GM20000 (cell line): ENCODE results near the gene CHST15.

Experiments
- DNase-seq: peaks from one replicate; pipeline ENCODE4 v3.0.0; 2012; ENCODE audit warnings: low spot score
- TF ChIP-seq, protein P1 (sequence below): IDR thresholded peaks from 2 replicates; pipeline ENCODE4 v1.5.1; 2012; ENCODE audit warnings: mild to moderate bottlenecking, control low read depth; ENCODE audit errors: extremely low read depth, missing control alignments

CHST15 gene

DNA sequence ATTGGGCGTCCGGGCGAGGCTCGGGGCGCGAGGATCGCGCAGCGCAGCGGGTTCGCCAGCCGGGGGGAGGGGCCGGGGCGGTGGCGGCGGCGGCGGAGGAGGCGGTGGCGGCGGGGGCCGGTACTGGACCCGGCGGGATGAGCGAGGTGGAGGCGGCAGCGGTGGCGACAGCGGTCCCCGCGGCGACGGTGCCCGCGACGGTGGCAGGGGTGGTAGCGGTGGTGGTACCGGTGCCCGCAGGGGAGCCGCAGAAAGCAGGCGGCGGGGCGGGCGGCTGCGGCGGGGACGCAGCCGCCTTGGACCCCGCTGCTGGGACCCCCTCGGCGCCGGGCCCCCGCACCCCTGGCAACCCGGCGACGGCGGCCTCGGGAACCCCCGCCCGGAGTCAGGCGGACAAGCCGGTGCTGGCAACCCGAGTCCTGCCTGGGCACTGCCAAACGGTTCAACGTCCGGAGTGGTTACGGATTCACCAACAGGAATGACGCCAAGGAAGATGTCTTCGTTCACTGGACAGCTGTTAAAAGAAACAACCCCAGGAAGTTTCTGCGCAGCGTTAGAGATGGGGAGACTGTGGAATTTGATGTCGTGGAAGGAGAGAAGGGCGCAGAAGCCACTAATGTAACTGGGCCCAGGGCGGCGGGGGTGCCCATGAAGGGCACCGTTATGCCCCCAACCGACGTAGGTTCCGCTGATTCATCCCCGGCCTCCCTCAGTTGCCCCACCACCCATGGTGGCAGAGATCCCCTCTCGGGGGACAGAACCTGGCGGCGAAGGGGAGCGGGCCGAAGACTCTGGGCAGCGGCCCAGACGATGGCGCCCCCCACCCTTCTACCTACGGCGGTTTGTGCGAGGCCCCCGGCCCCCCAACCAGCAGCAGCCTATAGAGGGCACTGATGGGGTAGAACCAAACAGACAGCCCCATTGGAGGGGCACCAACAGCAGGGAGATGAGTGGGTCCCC is 101.5 kb downstream of the CHST15 start:
- TF ChIP-seq, protein P1, sequence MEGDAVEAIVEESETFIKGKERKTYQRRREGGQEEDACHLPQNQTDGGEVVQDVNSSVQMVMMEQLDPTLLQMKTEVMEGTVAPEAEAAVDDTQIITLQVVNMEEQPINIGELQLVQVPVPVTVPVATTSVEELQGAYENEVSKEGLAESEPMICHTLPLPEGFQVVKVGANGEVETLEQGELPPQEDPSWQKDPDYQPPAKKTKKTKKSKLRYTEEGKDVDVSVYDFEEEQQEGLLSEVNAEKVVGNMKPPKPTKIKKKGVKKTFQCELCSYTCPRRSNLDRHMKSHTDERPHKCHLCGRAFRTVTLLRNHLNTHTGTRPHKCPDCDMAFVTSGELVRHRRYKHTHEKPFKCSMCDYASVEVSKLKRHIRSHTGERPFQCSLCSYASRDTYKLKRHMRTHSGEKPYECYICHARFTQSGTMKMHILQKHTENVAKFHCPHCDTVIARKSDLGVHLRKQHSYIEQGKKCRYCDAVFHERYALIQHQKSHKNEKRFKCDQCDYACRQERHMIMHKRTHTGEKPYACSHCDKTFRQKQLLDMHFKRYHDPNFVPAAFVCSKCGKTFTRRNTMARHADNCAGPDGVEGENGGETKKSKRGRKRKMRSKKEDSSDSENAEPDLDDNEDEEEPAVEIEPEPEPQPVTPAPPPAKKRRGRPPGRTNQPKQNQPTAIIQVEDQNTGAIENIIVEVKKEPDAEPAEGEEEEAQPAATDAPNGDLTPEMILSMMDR = no peak
- no peak for DNase-seq

DNA sequence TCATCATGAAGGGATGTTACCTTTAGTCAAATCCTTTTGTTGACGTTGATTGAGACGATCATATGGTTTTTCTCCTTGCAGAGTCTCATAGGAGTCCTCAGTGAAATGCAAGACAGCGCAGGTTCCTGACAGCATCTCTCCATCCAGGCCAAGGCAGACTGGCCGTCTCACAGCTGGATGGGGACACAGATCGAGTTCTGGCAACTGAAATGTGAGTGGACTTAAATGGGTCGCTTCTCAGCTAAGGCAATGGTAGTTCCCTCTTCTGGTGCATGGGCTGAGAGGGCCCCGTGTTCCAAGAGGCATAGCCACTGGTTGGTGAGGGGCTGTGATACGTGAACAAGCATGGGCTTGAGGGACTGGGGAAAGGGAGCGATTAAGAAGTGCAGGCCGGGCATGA is 102.5 kb downstream of the CHST15 start:
- TF ChIP-seq, protein P1 = no peak
- DNase-seq = no peak

DNA sequence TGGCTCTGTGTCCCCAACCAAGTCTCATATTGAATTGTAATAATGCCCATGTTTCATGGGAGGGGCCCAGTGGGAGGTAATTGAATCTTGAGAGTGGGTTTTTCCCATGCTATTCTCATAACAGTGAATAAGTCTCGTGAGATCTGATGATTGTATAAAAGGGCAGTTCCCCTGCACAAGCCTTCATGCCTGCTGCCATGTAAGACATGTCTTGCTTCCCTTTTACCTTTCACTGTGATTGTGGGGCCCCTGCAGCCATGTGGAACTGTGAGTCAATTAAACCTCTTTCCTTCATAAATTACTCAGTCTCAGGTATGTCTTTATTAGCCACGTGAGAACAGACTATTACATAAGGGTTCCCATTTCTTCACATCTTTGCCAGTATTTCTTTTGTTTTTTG is 104.7 kb downstream of the CHST15 start:
- no peak for DNase-seq
- TF ChIP-seq, protein P1 = no peak

DNA sequence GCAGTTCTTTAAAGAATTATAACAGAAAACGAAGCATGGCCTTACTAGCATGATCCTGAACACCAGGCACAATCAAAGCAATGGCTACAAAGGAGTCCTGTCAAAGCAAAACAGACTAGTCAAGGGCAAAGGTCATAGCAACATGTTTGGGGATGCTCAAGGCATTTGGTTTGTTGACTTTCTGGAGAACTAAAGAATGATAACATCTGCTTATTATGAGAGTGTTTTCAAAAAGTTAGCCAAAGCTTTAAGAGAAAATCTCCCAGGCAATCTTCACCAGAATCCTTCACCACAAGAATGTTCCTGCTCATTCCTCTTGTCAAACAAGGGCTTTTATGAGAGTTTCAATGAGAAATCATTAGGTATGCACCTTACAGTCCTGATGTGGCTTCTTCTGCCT is 106.7 kb downstream of the CHST15 start:
- TF ChIP-seq, protein P1 = no peak

DNA sequence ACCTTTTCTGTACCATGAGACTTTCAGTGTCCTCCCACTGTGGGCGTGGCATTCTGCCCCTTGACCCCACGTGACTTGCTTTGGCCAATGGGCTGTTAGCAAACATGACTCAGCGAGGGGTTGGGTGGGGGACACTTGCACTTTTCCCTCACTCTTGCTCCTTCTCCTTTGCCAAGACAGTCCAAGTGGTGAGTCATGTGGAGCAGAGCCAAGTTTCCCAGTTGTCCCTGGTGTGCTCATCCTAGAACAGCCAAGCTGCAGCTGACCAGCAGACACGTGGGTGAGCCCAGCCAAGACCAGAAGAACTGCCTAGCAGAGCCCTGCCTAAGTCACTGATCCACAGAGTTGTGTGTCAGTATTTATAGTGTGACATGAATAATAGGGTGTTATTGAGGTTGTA is 119.0 kb downstream of the CHST15 start:
- DNase-seq = no peak
- TF ChIP-seq, protein P1 = no peak

More for the DNA sequence above, 106.7 kb downstream of the CHST15 start:
- no peak for DNase-seq

DNA sequence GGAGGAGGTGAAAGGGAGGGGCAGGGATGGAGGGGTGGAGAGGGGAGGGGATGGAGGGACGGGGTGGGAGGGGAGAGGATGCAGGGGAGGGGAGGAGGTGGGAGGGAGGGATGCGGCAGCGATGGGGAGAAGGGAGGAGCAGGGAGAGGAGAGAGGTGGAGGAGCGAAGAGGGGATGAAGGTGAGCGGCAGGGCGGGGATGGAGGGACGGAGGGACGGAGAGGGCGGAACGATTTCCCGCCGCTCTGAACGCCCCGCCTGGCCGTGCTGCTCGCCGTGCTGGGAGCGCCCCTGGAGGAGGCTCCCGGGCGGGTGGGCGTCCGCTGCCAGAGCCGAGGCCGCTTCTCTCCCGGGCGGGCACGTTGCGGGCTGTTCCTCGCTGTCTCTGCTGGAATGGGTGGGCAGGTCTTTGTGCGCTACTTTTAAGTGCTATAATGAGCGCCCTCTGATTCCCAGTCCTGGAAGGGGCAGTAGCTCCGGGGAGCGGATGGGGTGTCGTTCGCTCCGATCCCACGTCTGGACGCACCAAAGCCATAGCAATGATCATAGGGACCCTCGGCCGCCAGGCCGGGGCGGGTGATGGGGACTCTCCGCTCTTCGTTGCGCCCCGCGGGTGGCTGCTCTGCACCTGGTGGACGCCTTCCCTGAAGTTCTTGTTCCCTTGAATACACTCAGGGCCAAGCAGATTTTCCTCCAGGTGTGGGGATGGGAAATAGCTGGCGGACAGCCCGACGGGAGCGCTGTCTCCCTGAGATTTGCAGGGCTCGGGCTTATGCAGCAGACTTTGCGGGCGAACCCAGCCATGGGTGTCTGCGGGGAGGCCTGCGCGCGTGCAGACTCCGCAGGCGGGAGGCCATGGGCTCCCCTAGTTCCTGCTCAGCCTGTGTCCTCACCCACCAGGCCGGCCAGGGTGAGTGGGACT is 120.7 kb downstream of the CHST15 start:
- TF ChIP-seq, protein P1 = no peak
- no peak for DNase-seq

DNA sequence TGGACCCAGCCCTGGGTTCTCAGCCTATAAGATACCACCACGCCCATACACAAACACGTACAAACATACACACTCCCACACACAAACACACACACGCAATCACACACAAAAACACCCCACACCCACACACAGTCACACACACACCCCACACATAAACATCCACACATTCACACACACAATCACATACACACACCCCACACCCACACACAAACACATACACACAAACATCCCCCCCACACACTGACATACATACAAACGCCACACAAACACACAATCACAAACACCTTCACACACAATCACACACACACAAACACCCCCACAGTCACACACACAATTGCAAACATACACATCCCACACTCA is 122.5 kb downstream of the CHST15 start:
- TF ChIP-seq, protein P1 = no peak
- DNase-seq = no peak
